ENCODE results near the gene DISC1.

The DISC1 gene

DNA sequence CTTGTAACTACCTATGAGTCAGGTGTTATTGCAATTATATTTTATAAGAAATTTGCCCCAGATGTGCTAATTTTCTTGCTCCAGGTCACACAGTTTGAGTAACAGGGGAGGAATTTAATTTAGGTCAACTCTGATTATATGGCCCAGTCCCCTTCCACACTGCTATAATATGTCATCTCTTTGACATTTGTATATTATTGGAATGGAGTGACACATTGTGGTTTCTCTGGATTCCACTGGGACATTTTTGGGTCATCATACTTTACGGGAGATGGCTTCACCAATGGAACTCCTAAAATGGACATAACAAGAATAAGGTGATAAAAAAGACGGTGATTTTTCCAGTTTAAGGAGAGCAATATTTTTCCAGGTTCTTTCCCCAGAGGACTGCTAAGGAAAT, 191.2 kb downstream of the DISC1 start:
- H3K4me3 ChIP-seq (replicated peaks; ENCODE audit: low read depth, low read length) = no peak overlapping the region
- DNase-seq (ENCODE audit: low read depth) = no peak
- TF ChIP-seq, protein P1, sequence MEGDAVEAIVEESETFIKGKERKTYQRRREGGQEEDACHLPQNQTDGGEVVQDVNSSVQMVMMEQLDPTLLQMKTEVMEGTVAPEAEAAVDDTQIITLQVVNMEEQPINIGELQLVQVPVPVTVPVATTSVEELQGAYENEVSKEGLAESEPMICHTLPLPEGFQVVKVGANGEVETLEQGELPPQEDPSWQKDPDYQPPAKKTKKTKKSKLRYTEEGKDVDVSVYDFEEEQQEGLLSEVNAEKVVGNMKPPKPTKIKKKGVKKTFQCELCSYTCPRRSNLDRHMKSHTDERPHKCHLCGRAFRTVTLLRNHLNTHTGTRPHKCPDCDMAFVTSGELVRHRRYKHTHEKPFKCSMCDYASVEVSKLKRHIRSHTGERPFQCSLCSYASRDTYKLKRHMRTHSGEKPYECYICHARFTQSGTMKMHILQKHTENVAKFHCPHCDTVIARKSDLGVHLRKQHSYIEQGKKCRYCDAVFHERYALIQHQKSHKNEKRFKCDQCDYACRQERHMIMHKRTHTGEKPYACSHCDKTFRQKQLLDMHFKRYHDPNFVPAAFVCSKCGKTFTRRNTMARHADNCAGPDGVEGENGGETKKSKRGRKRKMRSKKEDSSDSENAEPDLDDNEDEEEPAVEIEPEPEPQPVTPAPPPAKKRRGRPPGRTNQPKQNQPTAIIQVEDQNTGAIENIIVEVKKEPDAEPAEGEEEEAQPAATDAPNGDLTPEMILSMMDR (IDR thresholded peaks at IDR 0.05; ENCODE audit: low read length, missing control alignments) = no peak

- no peak overlapping the region for H3K4me3 ChIP-seq (replicated peaks; ENCODE audit: low read depth, low read length)
- TF ChIP-seq, protein P1 (IDR thresholded peaks at IDR 0.05; ENCODE audit: low read length, missing control alignments) = no peak
- DNase-seq (ENCODE audit: low read depth) = peak; percentile 16
Observed at GRCh38 chr1:231818337-231818736, 191.7 kb downstream of the DISC1 start.

- no peak overlapping the region for H3K4me3 ChIP-seq (replicated peaks; ENCODE audit: low read depth, low read length)
- DNase-seq (ENCODE audit: low read depth) = no peak
- TF ChIP-seq, protein P1 (IDR thresholded peaks at IDR 0.05; ENCODE audit: low read length, missing control alignments) = no peak
Observed at GRCh38 chr1:231821281-231821680, 194.7 kb downstream of the DISC1 start.

- TF ChIP-seq, protein P1 (IDR thresholded peaks at IDR 0.05; ENCODE audit: low read length, missing control alignments) = no peak
Observed at GRCh38 chr1:231822041-231822440, 195.5 kb downstream of the DISC1 start.

DNA sequence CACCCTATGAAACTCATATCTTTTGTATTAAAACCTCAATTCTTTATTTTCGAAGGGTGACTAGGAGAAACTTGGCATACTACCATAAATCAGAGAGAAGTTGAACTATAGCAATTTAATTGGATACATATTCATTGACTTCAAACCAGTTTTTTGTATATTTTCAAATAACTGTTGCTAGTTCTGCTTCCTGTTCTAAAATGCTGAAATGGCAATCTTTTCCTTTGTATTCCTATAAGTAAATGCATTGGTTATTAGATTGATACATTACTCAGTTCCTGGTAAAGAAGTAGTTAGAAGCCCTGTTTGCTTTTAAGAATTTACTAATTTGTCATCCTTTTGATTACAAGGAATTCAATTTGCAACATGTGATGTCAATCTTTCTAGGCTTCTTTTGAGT, 200.0 kb downstream of the DISC1 start:
- TF ChIP-seq, protein P1 (IDR thresholded peaks at IDR 0.05; ENCODE audit: low read length, missing control alignments) = no peak
- DNase-seq (ENCODE audit: low read depth) = no peak
- H3K4me3 ChIP-seq (replicated peaks; ENCODE audit: low read depth, low read length) = no peak overlapping the region

More at GRCh38 chr1:231822041-231822440, 195.5 kb downstream of the DISC1 start:
- no peak for DNase-seq (ENCODE audit: low read depth)
- H3K4me3 ChIP-seq (replicated peaks; ENCODE audit: low read depth, low read length) = no peak overlapping the region

GRCh38 chr1:231827337-231828105, 200.9 kb downstream of the DISC1 start:
- no peak overlapping the region for H3K4me3 ChIP-seq (replicated peaks; ENCODE audit: low read depth, low read length)
- DNase-seq (ENCODE audit: low read depth) = peak; percentile 77

More at GRCh38 chr1:231827337-231828105, 200.9 kb downstream of the DISC1 start:
- TF ChIP-seq, protein P1 (IDR thresholded peaks at IDR 0.05; ENCODE audit: low read length, missing control alignments) = no peak
